CD14-positive monocyte (primary cell): ENCODE results near the gene ATP6V0E2. TPM values are rescaled to one million over a fixed set of nuclear protein-coding genes. Genes with fewer than 3 reads are reported as not detected.

Source experiments
- DNase-seq, 3 donors: peaks; one replicate each; pipeline ENCODE4 v3.0.0-alpha.2; 2011 to 2022
- H2AFZ ChIP-seq: 2 replicates; pipeline ENCODE4 v1.6.0; 2012; ENCODE audit warnings: mild to moderate bottlenecking, low read depth, low read length, inconsistent platforms; ENCODE audit not compliant: insufficient read depth, poor library complexity, severe bottlenecking
- H3K27ac ChIP-seq, 2 donors: 1 replicate in 1 of 2; 2 replicates in 1 of 2; pipeline ENCODE4 v1.5.1; 2012 to 2013; ENCODE audit warnings: low read length in 2 of 2, control low read depth in 1 of 2, inconsistent platforms in 1 of 2, low read depth in 1 of 2, mild to moderate bottlenecking in 1 of 2
- H3K27me3 ChIP-seq, 2 donors: one replicate each; pipeline versions ENCODE4 v1.6.0 to v1.6.1; 2011 to 2013; ENCODE audit warnings: low read length in 2 of 2; ENCODE audit not compliant: control insufficient read depth in 2 of 2, insufficient read depth in 2 of 2
- H3K36me3 ChIP-seq, 2 donors: replicated peaks in 1 of 2; 1 replicate in 1 of 2; 2 replicates in 1 of 2; pipeline versions ENCODE4 v1.5.1 to v1.6.1; 2012 to 2013; ENCODE audit warnings: low read length in 2 of 2, control low read depth in 1 of 2, inconsistent platforms in 1 of 2, mild to moderate bottlenecking in 1 of 2; ENCODE audit not compliant: insufficient read depth in 2 of 2, control insufficient read depth in 1 of 2
- H3K4me1 ChIP-seq, 2 donors: 1 replicate in 1 of 2; 2 replicates in 1 of 2; pipeline versions ENCODE4 v1.5.1 to v1.6.1; 2012 to 2013; ENCODE audit warnings: low read length in 2 of 2, control low read depth in 1 of 2, inconsistent platforms in 1 of 2, mild to moderate bottlenecking in 1 of 2, moderate library complexity in 1 of 2; ENCODE audit not compliant: insufficient read depth in 2 of 2, control insufficient read depth in 1 of 2
- H3K4me2 ChIP-seq: replicated peaks from 2 replicates; pipeline ENCODE3; 2012; ENCODE audit warnings: low read length, moderate library complexity, mild to moderate bottlenecking; ENCODE audit not compliant: poor library complexity, severe bottlenecking; ENCODE audit errors: extremely low read depth
- H3K4me3 ChIP-seq, 3 experiments: fragments of 200-600 bp in 1 of 3; sonication (generic) in 1 of 3; replicated peaks in 1 of 3; 1 replicate in 2 of 3; 2 replicates in 1 of 3; pipeline ENCODE4 v1.5.1; 2011 to 2013; ENCODE audit warnings: low read length in 3 of 3, mild to moderate bottlenecking in 3 of 3, control low read depth in 2 of 3, low read depth in 2 of 3, inconsistent platforms in 1 of 3, moderate library complexity in 1 of 3
- H3K79me2 ChIP-seq: 2 replicates; pipeline ENCODE4 v1.6.0; 2012; ENCODE audit warnings: mild to moderate bottlenecking, control low read depth, inconsistent platforms, low read length, moderate library complexity; ENCODE audit not compliant: insufficient read depth
- H3K9ac ChIP-seq: 2 replicates; pipeline ENCODE4 v1.6.0; 2017; ENCODE audit warnings: low read length, mild to moderate bottlenecking; ENCODE audit not compliant: insufficient read depth, poor library complexity, severe bottlenecking
- H3K9me3 ChIP-seq, 2 donors: replicated peaks in 1 of 2; 1 replicate in 1 of 2; 2 replicates in 1 of 2; pipeline versions ENCODE4 v1.5.1 to v1.6.1; 2012 to 2013; ENCODE audit warnings: low read length in 2 of 2, control low read depth in 1 of 2; ENCODE audit not compliant: control insufficient read depth in 1 of 2, insufficient read depth in 1 of 2
- H4K20me1 ChIP-seq: 2 replicates; pipeline ENCODE4 v1.6.0; 2012; ENCODE audit warnings: mild to moderate bottlenecking, low read length, control low read depth, moderate library complexity; ENCODE audit not compliant: insufficient read depth
- H3K27ac Mint-ChIP-seq, 7 donors: one replicate each; pipeline ENCODE4 v1.8.0; 2020; ENCODE audit warnings: mild to moderate bottlenecking in 7 of 7, mixed read lengths in 7 of 7, moderate library complexity in 6 of 7, inconsistent platforms in 2 of 7
- H3K27me3 Mint-ChIP-seq, 3 donors: one replicate each; pipeline ENCODE4 v1.8.0; 2021 to 2022; ENCODE audit warnings: low read depth in 3 of 3, mild to moderate bottlenecking in 3 of 3, mixed read lengths in 3 of 3, moderate library complexity in 3 of 3, inconsistent platforms in 1 of 3
- H3K36me3 Mint-ChIP-seq, 2 donors: one replicate each; pipeline ENCODE4 v1.8.0; 2020; ENCODE audit warnings: mixed read lengths in 2 of 2, inconsistent platforms in 1 of 2, mild to moderate bottlenecking in 1 of 2
- H3K4me1 Mint-ChIP-seq: one replicate; pipeline ENCODE4 v1.8.0; 2020; ENCODE audit warnings: mild to moderate bottlenecking, mixed read lengths
- H3K4me3 Mint-ChIP-seq, 2 donors: one replicate each; pipeline ENCODE4 v1.8.0; 2020; ENCODE audit warnings: mild to moderate bottlenecking in 2 of 2, mixed read lengths in 2 of 2, moderate library complexity in 1 of 2
- H3K9me3 Mint-ChIP-seq, 7 donors: one replicate each; pipeline ENCODE4 v1.8.0; 2020 to 2022; ENCODE audit warnings: mixed read lengths in 7 of 7, mild to moderate bottlenecking in 6 of 7, moderate library complexity in 6 of 7, inconsistent platforms in 2 of 7
- WGBS: methylation state at CpG from one replicate; pipeline ENCODE4 v1.1.5; 2013; ENCODE audit warnings: missing lambda C conversion rate; ENCODE audit not compliant: insufficient coverage; 5-methylcytosine and 5-hydroxymethylcytosine counted together
- intact Hi-C, 2 donors: fragments of 100-400 bp; cut with micrococcal nuclease; formaldehyde crosslinking; loops; one replicate each; pipeline versions ENCODE4 v1.15.0 to v1.15.1; 2023
- polyA plus RNA-seq, 3 donors: library from polyadenylated mRNA; depleted of rRNA in 1 of 3; unstranded in 2 of 3; stranded (reverse) in 1 of 3; fragments of 300-500 nt in 2 of 3; fragments of >200 nt in 1 of 3; fragmentation: Illumina TruSeq in 2 of 3; gene quantifications; 1 replicate in 2 of 3; 2 replicates in 1 of 3; pipeline ENCODE4 v1.2.3, GENCODE V29; 2012 to 2021
- TF ChIP-seq, protein P1 (sequence below): fragments of 200-600 bp; IDR thresholded peaks from one replicate; pipeline ENCODE4 v1.8.0; 2022; ENCODE audit warnings: antibody characterized with exemption, mild to moderate bottlenecking

Gene ATP6V0E2
- polyA plus RNA-seq, 3 donors, result 4.4 to 13.3 (median 8.2) TPM

DNA sequence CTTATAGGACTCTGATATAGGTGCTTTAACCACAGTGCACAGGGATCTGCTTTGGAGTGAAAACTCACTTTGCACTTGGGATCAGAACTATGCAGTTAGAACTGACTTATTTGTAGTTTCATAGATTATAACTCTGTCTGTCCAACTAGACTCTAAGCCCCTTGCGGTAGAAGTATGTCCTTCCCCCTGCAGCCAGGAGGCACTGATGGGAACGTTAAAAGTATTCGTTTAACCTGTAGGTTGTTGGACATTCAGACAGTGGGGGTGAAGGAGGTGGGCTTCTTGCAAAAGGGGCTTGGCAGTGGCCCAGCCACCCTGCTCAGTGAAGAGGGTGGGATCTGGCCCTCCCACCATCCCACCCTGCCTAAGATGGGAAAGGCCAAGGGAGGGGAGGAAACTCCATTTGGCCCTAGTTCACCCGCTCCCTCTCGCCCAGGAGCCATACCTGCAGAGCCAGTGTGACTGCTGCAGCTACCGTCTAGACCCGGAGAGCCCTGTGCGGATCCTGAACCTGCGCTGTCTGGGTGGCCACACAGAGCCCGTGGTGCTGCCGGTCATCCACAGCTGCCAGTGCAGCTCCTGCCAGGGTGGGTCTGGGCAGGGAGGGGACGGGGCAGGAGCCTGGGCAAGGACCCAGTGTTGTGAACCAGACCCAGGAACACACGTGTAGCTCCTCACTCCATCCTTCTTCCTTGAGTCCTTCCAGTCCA, 41.3 kb upstream of the ATP6V0E2 start:
- Histone ChIP-seq H3K4me1 (no peaks in the 10 kb centered on the region), H3K27ac (no peak overlapping the region), H3K79me2 (no peaks in the 10 kb centered on the region), H3K4me3 (no peak overlapping the region), H2AFZ (no peak overlapping the region), H3K36me3 (no peaks in the 10 kb centered on the region), H3K9ac (no peak overlapping the region), H3K9me3 (no peaks in the 10 kb centered on the region), H4K20me1 (no peaks in the 10 kb centered on the region), H3K4me2 (no peak overlapping the region), H3K27me3 (no peaks in the 10 kb centered on the region)
- Mint-ChIP-seq H3K4me1 (peaks cover under 1% of the 10 kb centered on the region), H3K36me3 (no peaks in the 10 kb centered on the region), H3K27ac (no peak overlapping the region), H3K27me3 (peaks cover 7 to 8% (median 7%) of the 10 kb centered on the region in 3 donors), H3K9me3 (no peaks in the 10 kb centered on the region), H3K4me3 (no peak overlapping the region)
- WGBS, result 91% methylated on average over 5 of the region's 13 CpGs
- TF ChIP-seq, protein P1, sequence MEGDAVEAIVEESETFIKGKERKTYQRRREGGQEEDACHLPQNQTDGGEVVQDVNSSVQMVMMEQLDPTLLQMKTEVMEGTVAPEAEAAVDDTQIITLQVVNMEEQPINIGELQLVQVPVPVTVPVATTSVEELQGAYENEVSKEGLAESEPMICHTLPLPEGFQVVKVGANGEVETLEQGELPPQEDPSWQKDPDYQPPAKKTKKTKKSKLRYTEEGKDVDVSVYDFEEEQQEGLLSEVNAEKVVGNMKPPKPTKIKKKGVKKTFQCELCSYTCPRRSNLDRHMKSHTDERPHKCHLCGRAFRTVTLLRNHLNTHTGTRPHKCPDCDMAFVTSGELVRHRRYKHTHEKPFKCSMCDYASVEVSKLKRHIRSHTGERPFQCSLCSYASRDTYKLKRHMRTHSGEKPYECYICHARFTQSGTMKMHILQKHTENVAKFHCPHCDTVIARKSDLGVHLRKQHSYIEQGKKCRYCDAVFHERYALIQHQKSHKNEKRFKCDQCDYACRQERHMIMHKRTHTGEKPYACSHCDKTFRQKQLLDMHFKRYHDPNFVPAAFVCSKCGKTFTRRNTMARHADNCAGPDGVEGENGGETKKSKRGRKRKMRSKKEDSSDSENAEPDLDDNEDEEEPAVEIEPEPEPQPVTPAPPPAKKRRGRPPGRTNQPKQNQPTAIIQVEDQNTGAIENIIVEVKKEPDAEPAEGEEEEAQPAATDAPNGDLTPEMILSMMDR, result no peak
- DNase-seq, result no peak
- intact Hi-C loops, result no loop called here

DNA sequence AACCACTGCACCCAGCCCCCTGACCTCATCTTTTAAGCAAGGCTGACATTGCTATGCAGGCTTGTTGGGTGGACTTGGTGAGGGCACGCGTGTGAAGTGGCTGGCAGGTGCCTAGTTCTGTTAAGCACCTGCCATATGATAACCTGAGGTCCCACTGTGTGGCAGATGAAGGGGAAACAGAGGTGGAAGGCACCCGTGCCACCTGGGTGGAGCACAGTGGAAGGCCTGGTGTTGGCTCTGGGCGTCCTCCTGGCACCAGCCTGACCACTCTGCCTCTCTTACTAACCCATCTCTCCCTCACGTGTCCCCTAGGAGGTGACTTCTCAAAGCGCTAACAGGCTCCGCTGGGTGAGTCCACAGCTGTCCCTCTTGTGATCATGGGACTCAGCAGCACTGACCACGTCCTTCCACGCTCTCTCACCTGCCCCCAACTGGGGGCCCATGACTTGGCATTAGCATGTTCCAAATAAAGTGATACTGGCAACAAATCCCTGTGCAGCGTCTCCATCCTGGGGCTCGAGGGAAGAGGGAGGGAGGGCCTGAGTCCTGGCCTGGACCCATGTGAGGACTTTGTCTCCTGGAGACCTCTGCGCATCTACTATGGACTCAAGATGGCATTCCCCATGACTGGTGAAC, 40.2 kb upstream of the ATP6V0E2 start:
- Mint-ChIP-seq H3K27ac (no peak overlapping the region), H3K27me3 (peaks cover 7 to 8% (median 7%) of the 10 kb centered on the region in 3 donors), H3K9me3 (no peaks in the 10 kb centered on the region), H3K4me1 (peaks cover 7% of the 10 kb centered on the region), H3K4me3 (no peak overlapping the region), H3K36me3 (no peaks in the 10 kb centered on the region)
- Histone ChIP-seq H2AFZ (no peak overlapping the region), H3K79me2 (peaks cover 1% of the 10 kb centered on the region), H4K20me1 (no peaks in the 10 kb centered on the region), H3K4me3 (no peak overlapping the region), H3K36me3 (no peaks in the 10 kb centered on the region), H3K4me2 (no peak overlapping the region), H3K27ac (no peak overlapping the region), H3K9ac (no peak overlapping the region), H3K9me3 (no peaks in the 10 kb centered on the region), H3K4me1 (peaks cover 3 to 5% of the 10 kb centered on the region in 2 donors), H3K27me3 (no peaks in the 10 kb centered on the region)
- 91% methylated on average over 9 of the region's 12 CpGs for WGBS
- DNase-seq, result no peak
- intact Hi-C loops, result no loop called here
- TF ChIP-seq, protein P1, result no peak
